Superior temporal gyrus (tissue), 1 donor: ENCODE measurements around the gene LIN37.

Experiments
- DNase-seq: peaks from one replicate; pipeline ENCODE4 v3.0.0-alpha.2; 2016; ENCODE audit errors: extremely low spot score

The LIN37 gene

DNA sequence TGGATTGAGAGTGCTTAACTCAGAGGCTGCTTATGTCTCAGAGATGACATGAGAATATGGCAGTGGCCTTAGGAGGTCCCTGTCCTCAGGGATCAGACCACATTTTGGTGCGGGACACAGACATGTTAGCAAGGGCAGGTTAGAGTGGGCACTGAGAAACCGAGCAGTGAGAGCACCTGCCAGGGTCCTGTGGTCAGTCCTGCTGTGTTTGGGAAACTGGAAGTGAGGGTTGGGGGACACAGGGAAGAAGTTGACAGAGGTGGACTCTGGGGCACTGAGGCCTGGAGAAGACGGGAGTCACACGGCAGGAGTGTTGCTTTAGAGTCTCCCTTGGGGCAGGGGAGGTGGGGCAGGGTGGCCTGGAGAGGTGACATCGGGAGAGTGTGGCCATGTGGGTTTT lies 13.5 kb upstream of the LIN37 start:
- no peak for DNase-seq

DNA sequence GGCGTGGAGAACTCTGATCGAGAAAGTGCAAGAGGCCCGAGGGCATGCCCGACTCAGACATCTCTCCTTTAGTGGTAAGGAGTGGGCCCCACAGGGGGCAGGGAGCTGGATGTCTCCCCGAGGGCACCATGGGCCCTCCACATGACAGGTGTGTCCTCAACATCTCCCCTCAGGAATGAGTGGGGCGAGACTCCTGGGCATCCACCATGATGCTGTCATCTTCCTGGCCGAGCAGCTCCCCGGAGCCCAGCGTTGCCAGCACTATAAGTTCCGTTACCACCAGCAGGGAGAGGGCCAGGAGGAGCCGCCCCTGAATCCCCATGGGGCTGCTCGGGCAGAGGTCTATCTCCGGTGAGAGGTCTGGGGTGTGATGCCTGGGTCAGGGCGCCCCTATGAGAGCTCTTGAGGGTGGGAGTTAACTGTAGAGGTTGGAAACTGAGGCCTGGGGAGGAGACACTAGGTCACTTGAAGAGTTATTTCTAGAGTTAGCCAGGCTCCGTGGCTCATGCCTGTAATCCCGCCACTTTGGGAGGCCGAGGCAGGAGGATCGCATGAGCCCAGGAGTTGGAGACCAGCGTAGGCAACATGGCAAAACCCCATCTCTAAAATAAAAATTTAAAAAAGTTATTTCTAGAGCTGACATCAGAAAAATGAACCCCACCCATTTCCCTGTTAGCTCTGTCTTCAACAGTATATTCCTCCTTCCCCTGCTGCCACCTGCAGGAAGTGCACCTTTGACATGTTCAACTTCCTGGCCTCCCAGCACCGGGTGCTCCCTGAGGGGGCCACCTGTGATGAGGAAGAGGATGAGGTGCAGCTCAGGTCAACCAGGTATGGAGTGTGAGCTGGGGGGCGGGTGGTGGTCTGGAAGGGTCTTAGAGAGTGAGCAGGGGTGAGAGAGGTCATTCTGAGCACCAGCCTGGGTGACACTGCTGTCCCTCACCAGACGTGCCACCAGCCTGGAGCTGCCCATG lies 11.2 kb upstream of the LIN37 start:
- no peak for DNase-seq

- DNase-seq, result no peak
Measured at GRCh38 chr19:35738021-35738886, 10.1 kb upstream of the LIN37 start.

- no peak for DNase-seq
Measured at GRCh38 chr19:35738887-35739229, 9.5 kb upstream of the LIN37 start.

GRCh38 chr19:35739275-35740107 lies 8.9 kb upstream of the LIN37 start:
- no peak for DNase-seq

GRCh38 chr19:35740108-35740422 lies 8.3 kb upstream of the LIN37 start:
- no peak for DNase-seq

DNA sequence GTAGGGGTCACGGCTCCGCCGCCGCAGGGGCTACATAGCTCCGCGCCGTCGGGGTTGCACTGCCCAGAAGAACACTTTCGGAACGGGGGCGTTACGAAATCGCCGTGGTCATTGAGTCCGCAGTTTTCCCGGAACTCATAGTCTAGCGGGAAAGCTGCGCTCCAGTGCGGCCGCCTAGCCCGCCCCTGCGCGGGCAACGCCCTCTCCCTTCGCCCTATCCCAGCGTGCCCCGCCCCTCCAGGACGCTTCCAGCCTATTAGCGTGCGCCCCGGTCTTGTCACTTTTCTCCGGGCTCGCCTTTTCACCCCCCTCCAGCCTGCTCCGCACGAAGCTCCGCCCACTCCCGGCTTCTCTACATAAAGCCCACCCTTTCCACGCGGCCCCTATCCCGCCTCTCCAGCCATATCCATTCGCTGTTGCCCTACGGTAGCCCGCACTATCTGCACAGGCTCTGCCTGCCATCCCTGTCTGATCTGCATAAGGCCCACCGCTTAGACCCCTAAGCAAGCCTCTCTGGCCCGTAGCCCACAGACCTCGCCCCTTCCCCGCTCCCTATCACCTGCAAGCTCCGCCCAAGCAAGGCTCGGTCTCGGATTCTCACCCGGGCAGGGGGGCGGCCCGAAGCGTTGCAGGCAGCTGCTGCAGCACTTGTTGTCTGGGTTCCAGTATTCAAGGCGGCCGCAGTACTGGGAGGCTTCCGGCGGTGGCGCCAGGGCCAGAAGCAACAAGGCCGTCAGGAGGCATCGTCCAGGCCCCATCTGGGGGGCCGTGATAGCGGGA lies 7.8 kb upstream of the LIN37 start:
- peak; percentile 99 for DNase-seq

DNA sequence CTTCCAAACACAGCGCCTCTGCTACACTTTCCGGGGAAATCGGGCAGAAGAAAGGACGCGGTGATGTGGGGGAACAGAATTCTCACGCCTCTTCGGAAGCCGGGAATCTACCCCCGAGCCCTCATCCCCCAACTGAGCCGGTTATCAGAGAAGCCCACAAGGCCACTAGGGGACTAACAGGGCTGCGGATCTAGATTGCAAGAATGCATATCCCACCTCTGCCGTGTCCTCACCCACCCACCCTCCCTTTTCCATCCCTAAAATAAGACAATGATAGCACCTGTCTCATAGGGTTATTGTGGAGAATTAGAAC lies 7.2 kb upstream of the LIN37 start:
- DNase-seq, result no peak

DNA sequence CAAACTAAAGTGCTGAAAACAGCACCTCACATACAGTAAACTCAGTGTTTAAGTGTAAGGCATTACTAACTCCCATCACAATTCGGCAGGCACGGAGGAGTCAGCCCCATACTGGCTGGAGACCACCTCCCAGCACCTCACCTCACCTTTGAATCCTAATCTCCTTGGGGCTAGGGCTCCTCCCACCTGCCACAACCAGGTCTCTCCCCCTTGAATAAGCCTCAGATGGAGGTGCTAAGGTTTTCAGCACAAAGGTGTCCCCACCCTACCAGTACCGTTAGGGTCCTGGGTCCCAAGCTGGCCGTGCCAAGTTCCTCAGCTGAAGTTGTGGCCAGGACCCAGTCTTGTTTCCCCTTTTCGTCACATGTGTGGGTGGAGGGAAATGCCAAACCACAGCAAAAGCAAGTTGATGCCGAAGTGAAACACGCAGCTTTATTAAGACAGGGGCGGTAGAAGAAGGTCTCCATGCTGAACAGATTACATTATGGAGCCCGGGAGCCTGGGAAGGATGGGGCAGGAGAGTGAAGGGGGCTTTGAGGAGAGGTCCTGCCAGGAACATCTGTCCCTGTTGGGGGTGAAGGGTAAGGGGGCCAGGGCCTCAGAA lies 6.2 kb upstream of the LIN37 start, which contains the start of gene IGFLR1:
Gene IGFLR1 (minus strand): TSS at position 332 of the 604 bp plus-strand sequence. CDS start 1,272 bp downstream, outside the sequence.
- DNase-seq, result no peak

DNA sequence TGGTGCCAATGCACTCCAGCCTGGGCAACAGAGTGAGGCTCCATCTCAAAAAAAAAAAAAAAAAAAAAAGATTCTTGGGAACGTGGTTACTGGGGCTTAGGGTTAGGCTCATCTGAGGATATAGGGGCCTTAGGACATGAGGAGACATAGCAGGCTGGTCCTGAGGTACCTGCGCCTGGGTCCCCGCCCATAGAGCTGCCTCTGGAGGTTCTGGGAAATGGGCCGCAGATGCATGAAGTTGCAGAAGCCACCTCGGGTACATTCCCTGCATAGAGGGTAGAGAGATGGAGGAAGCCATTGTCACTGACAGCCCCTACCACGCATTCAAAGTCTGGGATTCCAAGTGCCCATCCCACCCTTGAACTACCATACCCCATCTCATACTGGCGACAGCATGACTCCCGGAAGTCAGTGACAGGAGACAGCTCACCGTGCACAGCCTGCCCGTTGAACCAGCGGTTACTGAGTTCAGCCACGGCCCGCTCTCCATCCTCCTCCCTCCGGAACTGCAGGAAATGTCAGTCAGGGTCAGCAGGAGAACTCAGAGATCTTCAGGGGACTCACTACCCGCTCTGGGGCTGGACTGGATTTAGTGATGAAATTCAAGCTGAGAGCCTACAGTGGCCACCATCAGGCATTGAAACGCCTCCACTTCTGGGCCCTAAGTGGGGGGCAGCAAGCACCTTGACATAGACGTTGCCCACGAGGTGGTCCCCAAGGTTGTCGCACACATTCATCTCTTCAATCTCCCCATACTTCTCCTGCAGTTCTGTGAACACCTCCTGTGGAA lies 4.5 kb upstream of the LIN37 start:
- no peak for DNase-seq

- peak; percentile 98 for DNase-seq
Measured at GRCh38 chr19:35744430-35745327, 3.7 kb upstream of the LIN37 start.

GRCh38 chr19:35745328-35746086 lies 2.9 kb upstream of the LIN37 start, which contains the start of the genes PSENEN and U2AF1L4:
Gene PSENEN (plus strand): TSS chr19:35745651. CDS start chr19:35745931, 280 bp downstream.
Gene U2AF1L4 (minus strand): TSS chr19:35745418. CDS start chr19:35745391, 27 bp downstream.
- peak; percentile 100 for DNase-seq

- DNase-seq, result no peak
Measured at GRCh38 chr19:35746087-35746462, 2.3 kb upstream of the LIN37 start.

- DNase-seq, result no peak
Measured at GRCh38 chr19:35746531-35746930, 1.8 kb upstream of the LIN37 start.

- DNase-seq, result no peak
Measured at GRCh38 chr19:35750167-35750566, 1.8 kb downstream of the LIN37 start.

DNA sequence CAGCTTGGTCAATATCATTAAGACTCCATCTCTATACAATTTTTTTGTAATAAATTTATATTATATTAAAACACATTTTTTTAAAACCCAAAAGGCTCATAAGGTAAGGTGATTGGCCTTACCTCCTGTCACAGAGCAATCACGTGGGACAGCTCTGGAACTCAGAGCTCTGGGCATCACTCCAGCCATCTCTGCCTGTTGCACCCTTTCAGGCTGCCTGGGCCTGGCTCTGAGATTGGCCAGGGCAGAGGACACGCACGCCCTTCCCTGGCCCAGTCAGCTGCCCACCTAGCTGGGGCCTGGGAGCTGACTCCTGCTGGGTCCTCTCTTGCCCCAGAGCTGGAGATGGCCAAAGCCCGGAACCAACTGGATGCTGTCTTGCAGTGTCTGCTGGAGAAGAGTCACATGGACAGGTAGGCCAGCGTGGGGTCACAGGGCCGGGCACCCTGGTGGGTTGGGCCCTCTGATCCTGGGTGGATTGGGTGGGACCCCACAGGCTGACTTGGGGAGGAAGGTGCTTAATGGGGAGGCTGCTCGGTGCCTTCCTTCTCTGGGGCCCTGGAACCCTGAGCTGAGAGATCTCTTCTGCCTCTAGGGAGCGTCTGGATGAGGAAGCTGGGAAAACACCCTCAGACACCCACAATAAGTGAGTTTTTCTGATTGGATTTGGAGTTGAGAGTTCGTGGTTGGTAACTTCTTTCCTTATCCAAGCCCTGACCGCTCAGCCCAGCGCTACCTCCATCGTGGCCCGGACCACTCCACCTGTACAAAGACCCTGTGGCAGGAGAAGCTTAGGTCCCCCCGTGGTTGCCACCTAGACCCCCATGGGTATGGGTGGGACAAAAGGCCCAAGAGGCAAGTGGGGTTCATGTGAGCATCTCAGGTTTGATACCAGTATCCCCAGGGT lies 3.7 kb downstream of the LIN37 start:
- no peak for DNase-seq
